ENCODE measurements around the gene TBXA2R.

DNA sequence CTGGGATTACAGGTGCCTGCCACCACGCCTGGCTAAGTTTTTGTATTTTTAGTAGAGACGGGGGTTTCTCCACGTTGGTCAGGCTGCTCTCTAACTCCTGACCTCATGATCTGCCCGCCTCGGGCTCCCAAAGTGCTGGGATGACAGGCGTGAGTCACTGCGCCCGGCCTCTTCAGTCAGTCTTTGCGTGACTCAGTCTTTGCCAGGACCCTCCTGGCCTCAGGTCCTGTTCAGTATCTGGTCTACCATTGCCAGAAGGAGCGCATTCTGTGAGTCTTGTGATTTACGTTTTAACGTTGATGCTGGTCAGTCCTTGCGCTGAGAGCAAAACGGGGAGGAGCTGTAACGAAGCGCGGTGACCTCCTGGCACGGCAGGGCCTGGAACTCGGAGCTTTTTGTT lies 41.5 kb downstream of the TBXA2R start:
- TF ChIP-seq GATA3 (IDR thresholded peaks at IDR 0.05; ENCODE audit: low read depth, low read length) (no peak), GATA2 (IDR thresholded peaks at IDR 0.05; ENCODE audit: low read depth, low read length) (no peak)

Measured in SH-SY5Y (cell line).